ENCODE measurements around the gene FAM83G. TPM values are rescaled to one million over a fixed set of nuclear protein-coding genes. Genes with fewer than 3 reads are reported as not detected.
A peak's percentile ranks its signal among the peaks of the same experiment; 100 is the strongest.

FAM83G gene
- total RNA-seq, 5 donors from 2014 or later (not counting 1 experiment from before 2014, with no cell fraction given): 4.9 to 23.3 (median 20.8) TPM

DNA sequence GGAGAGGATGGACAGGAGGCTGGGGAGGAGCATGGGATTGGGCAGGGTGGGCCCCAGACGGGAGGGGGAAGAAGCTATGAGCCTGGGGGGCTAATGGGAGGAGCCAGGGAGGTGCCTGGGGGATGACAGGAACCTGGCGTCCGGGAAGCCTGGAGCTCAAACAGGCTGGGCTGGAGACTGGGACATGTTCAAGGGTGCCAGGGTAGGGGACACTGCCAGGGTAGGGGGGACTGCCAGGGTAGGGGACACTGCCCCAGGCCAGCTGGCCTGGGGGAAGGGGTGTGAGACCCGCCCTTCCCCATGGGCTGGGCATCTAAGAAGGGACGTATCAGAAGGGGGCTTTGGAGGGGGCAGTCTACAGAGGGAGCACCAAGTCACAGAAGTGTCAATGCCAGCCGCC, 7.0 kb upstream of the FAM83G start:
- H3K27me3 ChIP-seq (replicated peaks in 1 of 2; ENCODE audit: control insufficient read depth in 2 of 2, extremely low read depth in 1 of 2, insufficient read depth in 2 of 2, low read length in 1 of 2): peaks cover 0 to 9% of the 10 kb centered on the region in 2 experiments
- H3K36me3 ChIP-seq (ENCODE audit: control insufficient read depth in 2 of 2, extremely low read depth in 1 of 2, insufficient read depth in 1 of 2, low read length in 1 of 2): no peaks in the 10 kb centered on the region
- ATAC-seq (replicated peaks in 1 of 4) (no peak), DNase-seq (no peak)
- Mint-ChIP-seq H3K27ac (no peak overlapping the region), H3K9me3 (no peaks in the 10 kb centered on the region), H3K36me3 (no peaks in the 10 kb centered on the region), H3K4me3 (no peak overlapping the region), H3K4me1 (peaks cover 0 to 8% (median 6%) of the 10 kb centered on the region in 3 donors), H3K27me3 (no peaks in the 10 kb centered on the region)
- CTCF ChIA-PET: no interaction called here
- no peaks in the 10 kb centered on the region for H3K4me1 ChIP-seq (ENCODE audit: control insufficient read depth in 1 of 2, extremely low read depth in 1 of 2, insufficient read depth in 2 of 2, low read length in 2 of 2)
- no peak overlapping the region for H3K4me3 ChIP-seq (ENCODE audit: control insufficient read depth in 1 of 2, extremely low read depth in 1 of 2, low read length in 1 of 2)
- H3K27ac ChIP-seq (ENCODE audit: low read length): no peak overlapping the region
- no peaks in the 10 kb centered on the region for H3K9me3 ChIP-seq
- 94% methylated on average over 5 of the region's 6 CpGs for WGBS (ENCODE audit: insufficient coverage)
- POLR2A ChIA-PET: no interaction called here

- no peaks in the 10 kb centered on the region for H3K9me3 Mint-ChIP-seq
- Histone ChIP-seq H3K36me3 (ENCODE audit: control insufficient read depth in 2 of 2, extremely low read depth in 1 of 2, insufficient read depth in 1 of 2, low read length in 1 of 2) (no peaks in the 10 kb centered on the region), H3K27ac (ENCODE audit: low read length) (no peak overlapping the region), H3K4me1 (ENCODE audit: control insufficient read depth in 1 of 2, extremely low read depth in 1 of 2, insufficient read depth in 2 of 2, low read length in 2 of 2) (no peaks in the 10 kb centered on the region), H3K27me3 (replicated peaks in 1 of 2; ENCODE audit: control insufficient read depth in 2 of 2, extremely low read depth in 1 of 2, insufficient read depth in 2 of 2, low read length in 1 of 2) (peaks cover 0 to 9% of the 10 kb centered on the region in 2 experiments), H3K4me3 (ENCODE audit: control insufficient read depth in 1 of 2, extremely low read depth in 1 of 2, low read length in 1 of 2) (no peak overlapping the region), H3K9me3 (no peaks in the 10 kb centered on the region)
- no peak overlapping the region for H3K4me3 Mint-ChIP-seq
- H3K27me3 Mint-ChIP-seq: no peaks in the 10 kb centered on the region
- no peaks in the 10 kb centered on the region for H3K36me3 Mint-ChIP-seq
- H3K27ac Mint-ChIP-seq: no peak overlapping the region
- peaks cover 0 to 4% (median 1%) of the 10 kb centered on the region in 3 donors for H3K4me1 Mint-ChIP-seq
- WGBS (ENCODE audit: insufficient coverage): 79% methylated on average over 9 of the region's 11 CpGs
- CTCF ChIA-PET: no interaction called here
- ATAC-seq (replicated peaks in 1 of 4): no peak
- DNase-seq: no peak
- POLR2A ChIA-PET: no interaction called here
Measured at GRCh38 chr17:19010729-19011505, 6.4 kb upstream of the FAM83G start.

DNA sequence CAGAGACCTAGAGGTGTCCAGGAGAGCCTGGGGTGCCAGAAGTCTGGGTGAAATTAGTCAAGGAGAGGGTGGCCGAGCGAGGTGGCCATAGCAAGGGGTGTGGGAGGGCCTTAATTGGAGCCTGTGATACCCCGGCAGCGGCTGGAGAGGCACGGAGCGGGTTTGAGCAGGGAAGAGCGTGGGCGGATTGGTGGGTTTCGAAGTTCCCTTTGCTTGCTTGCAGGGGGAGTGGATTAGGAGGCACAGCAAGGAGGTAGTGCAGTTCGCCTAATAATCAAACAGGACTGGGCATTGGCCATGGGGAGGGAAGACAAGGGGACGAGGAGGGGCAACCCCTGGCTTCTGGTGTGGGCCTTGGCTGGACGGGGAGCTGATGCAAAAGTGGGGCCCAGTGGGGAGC, 5.4 kb upstream of the FAM83G start:
- no peaks in the 10 kb centered on the region for H3K27me3 Mint-ChIP-seq
- DNase-seq (no peak), ATAC-seq (replicated peaks in 1 of 4) (no peak)
- peaks cover 0 to 5% (median 0%) of the 10 kb centered on the region in 3 donors for H3K4me1 Mint-ChIP-seq
- ChIA-PET CTCF (no interaction called here), POLR2A (no interaction called here)
- H3K9me3 Mint-ChIP-seq: no peaks in the 10 kb centered on the region
- H3K27me3 ChIP-seq (replicated peaks in 1 of 2; ENCODE audit: control insufficient read depth in 2 of 2, extremely low read depth in 1 of 2, insufficient read depth in 2 of 2, low read length in 1 of 2): peaks cover 0 to 3% of the 10 kb centered on the region in 2 experiments
- no peaks in the 10 kb centered on the region for H3K9me3 ChIP-seq
- H3K4me1 ChIP-seq (ENCODE audit: control insufficient read depth in 1 of 2, extremely low read depth in 1 of 2, insufficient read depth in 2 of 2, low read length in 2 of 2): peaks cover 0 to 4% of the 10 kb centered on the region in 2 experiments
- no peak overlapping the region for H3K4me3 Mint-ChIP-seq
- no peaks in the 10 kb centered on the region for H3K36me3 ChIP-seq (ENCODE audit: control insufficient read depth in 2 of 2, extremely low read depth in 1 of 2, insufficient read depth in 1 of 2, low read length in 1 of 2)
- no peak overlapping the region for H3K27ac Mint-ChIP-seq
- H3K36me3 Mint-ChIP-seq: no peaks in the 10 kb centered on the region
- H3K4me3 ChIP-seq (ENCODE audit: control insufficient read depth in 1 of 2, extremely low read depth in 1 of 2, low read length in 1 of 2): no peak overlapping the region
- no peak overlapping the region for H3K27ac ChIP-seq (ENCODE audit: low read length)
- WGBS (ENCODE audit: insufficient coverage): 86% methylated on average over 7 of the region's 12 CpGs

- peaks cover 5% of the 10 kb centered on the region for H3K36me3 Mint-ChIP-seq
- DNase-seq (no peak), ATAC-seq (replicated peaks in 1 of 4) (no peak)
- Histone ChIP-seq H3K36me3 (ENCODE audit: control insufficient read depth in 2 of 2, extremely low read depth in 1 of 2, insufficient read depth in 1 of 2, low read length in 1 of 2) (no peaks in the 10 kb centered on the region), H3K4me3 (ENCODE audit: control insufficient read depth in 1 of 2, extremely low read depth in 1 of 2, low read length in 1 of 2) (no peak overlapping the region), H3K4me1 (ENCODE audit: control insufficient read depth in 1 of 2, extremely low read depth in 1 of 2, insufficient read depth in 2 of 2, low read length in 2 of 2) (peaks cover 12 to 33% of the 10 kb centered on the region in 2 experiments), H3K27me3 (replicated peaks in 1 of 2; ENCODE audit: control insufficient read depth in 2 of 2, extremely low read depth in 1 of 2, insufficient read depth in 2 of 2, low read length in 1 of 2) (no peaks in the 10 kb centered on the region), H3K9me3 (no peaks in the 10 kb centered on the region), H3K27ac (ENCODE audit: low read length) (no peak overlapping the region)
- H3K4me3 Mint-ChIP-seq: no peak overlapping the region
- H3K4me1 Mint-ChIP-seq: peaks cover 17 to 29% (median 20%) of the 10 kb centered on the region in 3 donors
- H3K27me3 Mint-ChIP-seq: no peaks in the 10 kb centered on the region
- peak overlapping the region; percentile 87 to 92 for H3K27ac Mint-ChIP-seq
- POLR2A ChIA-PET: no interaction called here
- CTCF ChIA-PET: no interaction called here
- no peaks in the 10 kb centered on the region for H3K9me3 Mint-ChIP-seq
Measured at GRCh38 chr17:19006698-19007097, 2.1 kb upstream of the FAM83G start.

GRCh38 chr17:19005789-19006430, 1.3 kb upstream of the FAM83G start:
- H3K9me3 Mint-ChIP-seq: no peaks in the 10 kb centered on the region
- Histone ChIP-seq H3K27ac (ENCODE audit: low read length) (peak overlapping the region; percentile 95), H3K27me3 (replicated peaks in 1 of 2; ENCODE audit: control insufficient read depth in 2 of 2, extremely low read depth in 1 of 2, insufficient read depth in 2 of 2, low read length in 1 of 2) (no peaks in the 10 kb centered on the region), H3K36me3 (ENCODE audit: control insufficient read depth in 2 of 2, extremely low read depth in 1 of 2, insufficient read depth in 1 of 2, low read length in 1 of 2) (no peaks in the 10 kb centered on the region), H3K9me3 (no peaks in the 10 kb centered on the region), H3K4me1 (ENCODE audit: control insufficient read depth in 1 of 2, extremely low read depth in 1 of 2, insufficient read depth in 2 of 2, low read length in 2 of 2) (peaks cover 12 to 41% of the 10 kb centered on the region in 2 experiments), H3K4me3 (ENCODE audit: control insufficient read depth in 1 of 2, extremely low read depth in 1 of 2, low read length in 1 of 2) (no peak overlapping the region)
- peaks cover 5% of the 10 kb centered on the region for H3K36me3 Mint-ChIP-seq
- CTCF ChIA-PET: no interaction called here
- H3K27me3 Mint-ChIP-seq: no peaks in the 10 kb centered on the region
- H3K4me1 Mint-ChIP-seq: peaks cover 24 to 36% (median 26%) of the 10 kb centered on the region in 3 donors
- peak overlapping the region; percentile 87 to 92 for H3K27ac Mint-ChIP-seq
- peak overlapping the region; percentile 49 to 59 (median 53) for H3K4me3 Mint-ChIP-seq
- ATAC-seq (replicated peaks in 1 of 4): no peak
- POLR2A ChIA-PET: interaction anchor here in 1 of 2 donors (0.5 to 0.6 kb wide), 2 partner anchors 12 to 67 kb away, joined by 3 read pairs; no protein-coding TSS in a partner anchor
- WGBS (ENCODE audit: insufficient coverage): 100% methylated on average over 1 of the region's 4 CpGs
- DNase-seq: peak in 1 of 35 experiments; percentile 14

- H3K36me3 Mint-ChIP-seq: peaks cover 5% of the 10 kb centered on the region
- H3K9me3 Mint-ChIP-seq: no peaks in the 10 kb centered on the region
- ChIA-PET CTCF (interaction anchor here in 1 of 2 donors (1.5 kb wide), 1 partner anchor 44 kb away, joined by 3 read pairs; no protein-coding TSS in a partner anchor), POLR2A (interaction anchor here in 1 of 2 donors (0.5 kb wide), 1 partner anchor 66 kb away, joined by 3 read pairs; no protein-coding TSS in a partner anchor)
- H3K4me3 ChIP-seq (ENCODE audit: control insufficient read depth in 1 of 2, extremely low read depth in 1 of 2, low read length in 1 of 2): peak overlapping the region in 1 of 2 donors; percentile 81
- peak overlapping the region; percentile 95 for H3K27ac ChIP-seq (ENCODE audit: low read length)
- no peaks in the 10 kb centered on the region for H3K27me3 Mint-ChIP-seq
- peak overlapping the region; percentile 87 to 92 for H3K27ac Mint-ChIP-seq
- no peaks in the 10 kb centered on the region for H3K27me3 ChIP-seq (replicated peaks in 1 of 2; ENCODE audit: control insufficient read depth in 2 of 2, extremely low read depth in 1 of 2, insufficient read depth in 2 of 2, low read length in 1 of 2)
- no peaks in the 10 kb centered on the region for H3K9me3 ChIP-seq
- peaks cover 28 to 39% (median 31%) of the 10 kb centered on the region in 3 donors for H3K4me1 Mint-ChIP-seq
- H3K4me1 ChIP-seq (ENCODE audit: control insufficient read depth in 1 of 2, extremely low read depth in 1 of 2, insufficient read depth in 2 of 2, low read length in 2 of 2): peaks cover 12 to 42% of the 10 kb centered on the region in 2 experiments
- peak in 2 of 4 experiments; percentile 3 to 6 for ATAC-seq (replicated peaks in 1 of 4)
- WGBS (ENCODE audit: insufficient coverage): 97% methylated on average over 5 of the region's 13 CpGs
- H3K36me3 ChIP-seq (ENCODE audit: control insufficient read depth in 2 of 2, extremely low read depth in 1 of 2, insufficient read depth in 1 of 2, low read length in 1 of 2): no peaks in the 10 kb centered on the region
- DNase-seq: peak in 1 of 35 experiments; percentile 18
- peak overlapping the region; percentile 62 to 82 (median 71) for H3K4me3 Mint-ChIP-seq
Measured at GRCh38 chr17:19005137-19005773, 691 bp upstream of the FAM83G start.
